Right cardiac atrium (tissue), 5 donors: ENCODE results near the gene DCST2. TPM values are rescaled to one million over a fixed set of nuclear protein-coding genes. Genes with fewer than 3 reads are reported as not detected.

Experiments
- ATAC-seq, 2 donors: fragments of 200-7000 bp; cut with Tn5 transposase; one replicate each; pipeline versions ENCODE4 v1.8.0 to v1.9.1; 2020; ENCODE audit warnings: moderate library complexity in 2 of 2, mild to moderate bottlenecking in 1 of 2
- DNase-seq, 3 donors: peaks; one replicate each; pipeline ENCODE4 v3.0.0-alpha.2; 2020
- H3K27ac ChIP-seq: one replicate; pipeline ENCODE4 v1.5.1; 2013; ENCODE audit warnings: mild to moderate bottlenecking, low read length, control low read depth, moderate library complexity
- H3K27me3 ChIP-seq: one replicate; pipeline ENCODE4 v1.6.1; 2013; ENCODE audit not compliant: control insufficient read depth, insufficient read depth
- H3K4me1 ChIP-seq: one replicate; pipeline ENCODE4 v1.6.1; 2013; ENCODE audit warnings: low read length; ENCODE audit not compliant: control insufficient read depth, insufficient read depth
- H3K4me3 ChIP-seq: one replicate; pipeline ENCODE4 v1.5.1; 2013; ENCODE audit warnings: low read length, control low read depth
- H3K9me3 ChIP-seq: one replicate; pipeline ENCODE4 v1.6.1; 2013; ENCODE audit warnings: low read length; ENCODE audit not compliant: control insufficient read depth
- WGBS: extraction: QIAGEN DNeasy Blood & Tissue Kit; methylation state at CpG from one replicate; pipeline ENCODE4 v1.1.7; 2013; 5-methylcytosine and 5-hydroxymethylcytosine counted together
- intact Hi-C, 4 donors: fragments of 100-400 bp; cut with DNase I; formaldehyde crosslinking; loops; one replicate each; pipeline versions ENCODE4 v1.11.0 to v1.14.0; 2022 to 2023
- polyA plus RNA-seq: library from polyadenylated mRNA; stranded (reverse); fragments of 200-250 nt; gene quantifications from one replicate; pipeline ENCODE4 v1.2.3, GENCODE V29; 2013
- total RNA-seq, 4 donors: library from RNA; stranded (reverse); fragmentation: NEBNext Ultra II Directional; extraction: Animal tissue kit (Norgen Biotek cat#: 25700); gene quantifications; one replicate each; pipeline ENCODE4 v1.2.1, GENCODE V29; 2021
- donor health status: healthy with polysubstance abuse.
- donor health status: DM: no; HTN: yes; CAD: no.
- donor health status: DM: no; HTN: no; CAD: no.
- donor health status: DM: no; HTN: yes; CAD: no; lungs with severe emphysema.
- donor health status: DM: yes; HTN: yes; CAD: no.

Gene DCST2
- total and polyA plus RNA-seq, 5 donors, result 0.23 to 0.33 (median 0.29) TPM; not detected in 1

DNA sequence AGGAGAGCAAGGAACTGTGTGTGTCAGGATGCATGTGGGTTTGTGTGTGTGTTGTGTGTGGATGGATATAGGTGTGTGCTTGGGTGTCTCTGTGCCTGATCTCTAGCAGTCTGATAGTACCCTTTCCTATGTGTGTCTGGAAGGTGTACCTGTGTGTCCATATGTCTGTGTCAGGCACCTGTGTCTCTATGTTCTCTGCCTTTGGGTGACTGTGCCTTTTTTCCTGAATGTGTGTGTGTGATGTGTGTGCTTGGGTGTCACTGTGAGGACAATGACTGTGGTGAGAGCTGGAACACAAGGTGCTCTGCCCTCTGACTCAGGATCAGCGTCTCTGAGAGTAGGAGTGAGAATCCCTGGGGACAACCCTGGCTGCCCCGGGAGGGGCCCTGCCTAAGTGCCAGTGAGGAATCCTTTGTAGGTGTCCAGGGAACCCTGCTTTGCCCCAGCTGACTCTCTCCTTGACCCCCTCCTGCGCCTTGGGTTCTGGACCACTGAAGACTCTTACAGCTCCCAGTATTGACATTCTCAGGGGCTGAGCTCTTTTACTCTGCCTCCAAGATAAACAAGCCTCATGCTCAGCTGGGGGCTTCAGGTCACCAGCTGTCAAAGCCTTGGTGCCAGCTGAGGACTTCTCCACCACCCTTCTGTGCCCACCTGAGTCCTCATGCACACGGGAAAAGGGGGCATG, 44.3 kb upstream of the DCST2 start:
- Histone ChIP-seq H3K27ac (no peak overlapping the region), H3K9me3 (no peaks in the 10 kb centered on the region), H3K27me3 (no peaks in the 10 kb centered on the region), H3K4me1 (peaks cover 3% of the 10 kb centered on the region), H3K4me3 (no peak overlapping the region)
- DNase-seq (peak in 2 of 3 donors; percentile 46 to 50), ATAC-seq (no peak)
- intact Hi-C loops, result loop anchor here in 1 of 4 donors (10.0 kb wide), 1 partner anchor 523 kb away; the partner anchor contains the start of gene UBE2Q1
- 64% methylated on average over 4 of the region's 4 CpGs for WGBS

DNA sequence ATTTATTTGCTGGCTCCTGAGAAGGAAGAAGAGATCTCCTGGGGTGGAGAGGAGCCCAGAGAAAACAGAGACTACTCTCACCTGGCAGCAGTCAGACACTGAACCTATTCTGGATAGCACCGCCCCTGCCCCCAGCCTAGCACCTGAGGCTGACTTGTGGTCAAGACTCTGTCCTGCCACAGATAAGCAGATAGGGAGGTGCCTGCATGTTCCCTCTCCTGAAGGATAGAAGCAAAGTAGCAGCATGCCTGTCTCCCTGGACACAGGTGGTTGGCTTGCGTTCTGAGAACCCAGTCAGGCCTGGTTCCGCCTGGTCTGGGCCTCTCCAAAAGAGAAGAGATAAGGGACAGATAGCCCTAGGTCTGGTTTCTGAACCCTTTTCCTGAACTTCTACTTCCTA, 43.8 kb upstream of the DCST2 start:
- intact Hi-C loops, result loop anchor here in 1 of 4 donors (10.0 kb wide), 1 partner anchor 523 kb away; the partner anchor contains the start of gene UBE2Q1
- Histone ChIP-seq H3K27me3 (no peaks in the 10 kb centered on the region), H3K4me1 (peaks cover 3% of the 10 kb centered on the region), H3K9me3 (no peaks in the 10 kb centered on the region), H3K27ac (no peak overlapping the region), H3K4me3 (no peak overlapping the region)
- 80% methylated on average over 3 of the region's 3 CpGs for WGBS
- ATAC-seq, result no peak
- peak in 1 of 3 donors; percentile 1 for DNase-seq

DNA sequence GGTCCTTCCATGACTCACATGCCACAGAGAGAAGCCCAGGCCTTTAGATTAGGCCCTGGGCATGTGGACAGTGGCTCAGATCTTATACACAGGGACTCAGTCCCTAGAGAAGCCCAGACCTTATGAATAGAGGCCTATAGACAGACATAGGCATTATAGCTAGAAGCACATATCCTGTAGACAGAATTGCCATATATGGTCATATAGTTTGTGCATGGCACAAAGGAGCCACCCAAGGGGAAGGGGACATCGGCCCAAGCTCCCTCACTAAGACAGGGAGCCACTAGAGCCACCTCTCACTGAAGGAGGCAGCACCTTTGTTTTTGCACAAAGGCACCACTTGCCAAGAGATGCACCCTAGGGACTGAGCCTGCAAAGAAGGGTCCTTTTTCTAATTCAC, 42.8 kb upstream of the DCST2 start:
- no peak overlapping the region for H3K27ac ChIP-seq
- H3K9me3 ChIP-seq, result no peaks in the 10 kb centered on the region
- no peaks in the 10 kb centered on the region for H3K27me3 ChIP-seq
- no peak for DNase-seq
- H3K4me1 ChIP-seq, result peaks cover 3% of the 10 kb centered on the region
- intact Hi-C loops, result loop anchor here in 1 of 4 donors (10.0 kb wide), 1 partner anchor 522 kb away; the partner anchor contains the start of gene UBE2Q1
- 60% methylated on average over 1 of the region's 1 CpG for WGBS
- ATAC-seq, result no peak
- no peak overlapping the region for H3K4me3 ChIP-seq

DNA sequence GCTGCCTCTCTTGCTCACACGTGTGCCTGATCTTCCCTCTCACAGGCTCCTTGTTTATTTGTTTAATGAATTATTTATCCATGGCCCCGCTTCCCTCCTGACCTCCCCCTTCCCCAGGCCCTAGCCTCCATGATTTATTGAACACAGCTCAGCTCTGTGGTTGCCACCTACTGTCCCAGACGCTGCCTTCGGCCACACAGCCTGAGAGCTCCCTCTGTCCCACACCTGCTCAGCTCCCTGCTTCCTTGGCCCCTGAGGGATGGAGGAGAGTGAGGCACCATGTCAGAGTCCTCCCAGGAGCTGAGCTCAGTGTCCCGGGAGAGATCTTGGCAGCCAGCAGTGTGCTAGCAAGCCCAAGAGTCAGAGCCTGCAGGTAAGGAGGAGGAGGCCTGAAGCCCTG, 42.0 kb upstream of the DCST2 start:
- 75% methylated on average over 5 of the region's 5 CpGs for WGBS
- ATAC-seq (no peak), DNase-seq (peak in 1 of 3 donors; percentile 20)
- peaks cover under 1% of the 10 kb centered on the region for H3K4me1 ChIP-seq
- no peaks in the 10 kb centered on the region for H3K27me3 ChIP-seq
- no peak overlapping the region for H3K27ac ChIP-seq
- intact Hi-C loops, result loop anchor here in 1 of 4 donors (10.0 kb wide), 1 partner anchor 521 kb away; the partner anchor contains the start of gene UBE2Q1
- H3K9me3 ChIP-seq, result no peaks in the 10 kb centered on the region
- no peak overlapping the region for H3K4me3 ChIP-seq

DNA sequence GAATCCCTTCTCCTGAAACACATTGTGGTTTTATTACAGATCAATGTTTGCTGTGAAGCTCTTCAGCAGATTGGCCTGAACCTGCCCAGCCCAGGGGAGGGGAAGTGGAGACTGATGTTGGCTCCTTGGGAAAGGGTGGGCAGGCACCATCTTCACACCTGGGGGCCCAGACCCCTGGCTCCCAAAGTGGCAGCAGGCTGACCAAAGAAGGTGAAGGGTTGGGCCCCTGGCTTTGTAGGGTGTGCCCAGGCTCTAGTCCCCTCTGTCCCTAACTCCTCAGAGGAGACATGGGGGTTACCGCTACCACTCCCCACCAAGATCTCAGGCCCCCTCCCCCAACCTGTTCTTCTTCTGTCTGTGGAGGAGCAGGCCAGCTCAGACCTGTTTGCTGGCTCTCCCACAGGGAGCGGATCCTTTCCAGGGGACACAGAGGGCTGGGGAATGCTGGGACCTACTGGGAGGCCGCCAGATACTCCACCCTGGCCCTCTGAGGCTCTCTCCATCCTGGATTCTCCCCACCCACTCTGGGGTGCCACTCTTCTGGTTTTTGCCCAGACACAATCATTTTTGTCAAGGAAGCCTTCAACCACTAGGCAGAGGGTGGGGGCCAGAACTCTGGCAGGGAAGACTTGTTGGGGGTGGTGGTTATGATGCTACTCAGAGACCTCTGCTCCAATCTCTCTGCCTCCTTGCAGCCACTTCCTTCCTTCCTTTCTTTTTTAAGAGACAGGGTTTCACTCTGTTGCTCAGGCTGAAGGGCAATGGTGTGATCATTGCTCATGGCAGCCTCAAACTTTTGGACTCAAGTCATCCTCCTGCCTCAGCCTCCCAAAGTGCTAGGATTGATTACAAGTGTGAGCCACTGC, 40.0 kb upstream of the DCST2 start:
- ATAC-seq (no peak), DNase-seq (peak in 2 of 3 donors; percentile 21 to 29)
- Histone ChIP-seq H3K9me3 (no peaks in the 10 kb centered on the region), H3K27me3 (no peaks in the 10 kb centered on the region), H3K27ac (no peak overlapping the region), H3K4me3 (no peak overlapping the region), H3K4me1 (peaks cover 4% of the 10 kb centered on the region)
- WGBS, result 98% methylated on average over 3 of the region's 3 CpGs
- intact Hi-C loops, result loop anchor here in 1 of 4 donors (10.0 kb wide), 1 partner anchor 519 kb away; the partner anchor contains the start of gene UBE2Q1

DNA sequence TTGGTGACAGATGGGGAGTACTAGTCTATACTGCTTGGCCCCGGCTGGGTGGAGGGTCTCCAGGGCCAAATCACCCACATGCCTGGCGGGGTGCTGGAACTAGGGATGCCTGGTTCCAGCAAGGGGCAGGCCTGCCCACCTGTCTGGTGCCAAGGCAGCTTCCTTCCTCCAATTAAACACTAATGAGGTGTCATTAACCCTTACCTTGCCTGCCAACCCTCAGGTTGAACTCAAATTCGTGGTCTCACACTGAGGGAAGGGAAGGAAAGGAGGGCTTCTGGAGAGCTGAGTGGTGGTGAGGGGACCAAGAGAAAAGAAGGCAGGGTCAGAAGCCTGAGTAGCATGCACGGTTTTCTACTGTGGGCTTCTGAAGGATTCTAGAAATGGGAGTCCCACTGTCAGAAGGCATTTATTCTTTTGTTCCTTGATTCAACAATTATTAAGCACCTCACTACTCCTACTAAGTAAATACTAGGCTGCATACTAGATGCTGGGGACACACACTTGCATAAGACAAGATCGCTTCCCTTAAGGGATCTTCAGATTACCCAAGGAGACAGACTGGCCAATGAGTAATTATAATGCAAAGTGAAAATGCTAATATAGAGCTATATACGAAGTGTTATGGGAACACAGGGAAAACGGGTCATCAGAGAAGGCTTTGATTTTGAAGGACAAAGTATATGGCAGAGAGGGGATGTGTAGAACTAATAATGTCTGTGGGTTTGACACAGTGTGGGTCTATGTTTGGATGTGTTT, 39.1 kb upstream of the DCST2 start:
- DNase-seq, result peak in 1 of 3 donors; percentile 36
- no peak overlapping the region for H3K4me3 ChIP-seq
- H3K27me3 ChIP-seq, result no peaks in the 10 kb centered on the region
- peaks cover 4% of the 10 kb centered on the region for H3K4me1 ChIP-seq
- WGBS, result 55% methylated on average over 7 of the region's 7 CpGs
- intact Hi-C loops, result loop anchor here in 1 of 4 donors (10.0 kb wide), 1 partner anchor 518 kb away; the partner anchor contains the start of gene UBE2Q1
- no peak overlapping the region for H3K27ac ChIP-seq
- no peaks in the 10 kb centered on the region for H3K9me3 ChIP-seq
- no peak for ATAC-seq

DNA sequence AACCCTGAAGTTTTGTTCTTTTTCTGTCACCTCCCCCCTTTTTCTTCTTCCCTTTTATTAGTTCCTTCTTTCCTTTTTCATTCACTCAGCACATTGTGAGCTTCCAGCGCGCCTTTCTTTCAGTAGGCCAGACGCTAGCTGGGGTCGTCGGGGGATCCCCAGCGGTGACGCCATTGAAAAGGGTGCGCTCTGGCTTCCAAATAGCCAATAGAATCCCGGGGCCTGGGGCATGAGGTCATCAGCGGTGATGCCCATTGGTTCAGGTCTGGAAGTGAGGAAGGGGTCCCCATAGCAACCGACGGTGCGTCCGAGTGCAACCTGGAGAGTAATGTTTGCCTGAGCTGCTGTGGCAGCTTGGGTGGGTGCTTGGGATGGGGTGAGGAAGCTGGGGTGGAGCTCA, 38.1 kb upstream of the DCST2 start:
- intact Hi-C loops, result loop anchor here in 1 of 4 donors (10.0 kb wide), 1 partner anchor 517 kb away; the partner anchor contains the start of gene UBE2Q1
- DNase-seq (peak in 2 of 3 donors; percentile 58 to 59), ATAC-seq (no peak)
- Histone ChIP-seq H3K4me1 (peaks cover 4% of the 10 kb centered on the region), H3K4me3 (no peak overlapping the region), H3K27ac (no peak overlapping the region), H3K27me3 (no peaks in the 10 kb centered on the region), H3K9me3 (no peaks in the 10 kb centered on the region)
- WGBS, result 60% methylated on average over 14 of the region's 14 CpGs

DNA sequence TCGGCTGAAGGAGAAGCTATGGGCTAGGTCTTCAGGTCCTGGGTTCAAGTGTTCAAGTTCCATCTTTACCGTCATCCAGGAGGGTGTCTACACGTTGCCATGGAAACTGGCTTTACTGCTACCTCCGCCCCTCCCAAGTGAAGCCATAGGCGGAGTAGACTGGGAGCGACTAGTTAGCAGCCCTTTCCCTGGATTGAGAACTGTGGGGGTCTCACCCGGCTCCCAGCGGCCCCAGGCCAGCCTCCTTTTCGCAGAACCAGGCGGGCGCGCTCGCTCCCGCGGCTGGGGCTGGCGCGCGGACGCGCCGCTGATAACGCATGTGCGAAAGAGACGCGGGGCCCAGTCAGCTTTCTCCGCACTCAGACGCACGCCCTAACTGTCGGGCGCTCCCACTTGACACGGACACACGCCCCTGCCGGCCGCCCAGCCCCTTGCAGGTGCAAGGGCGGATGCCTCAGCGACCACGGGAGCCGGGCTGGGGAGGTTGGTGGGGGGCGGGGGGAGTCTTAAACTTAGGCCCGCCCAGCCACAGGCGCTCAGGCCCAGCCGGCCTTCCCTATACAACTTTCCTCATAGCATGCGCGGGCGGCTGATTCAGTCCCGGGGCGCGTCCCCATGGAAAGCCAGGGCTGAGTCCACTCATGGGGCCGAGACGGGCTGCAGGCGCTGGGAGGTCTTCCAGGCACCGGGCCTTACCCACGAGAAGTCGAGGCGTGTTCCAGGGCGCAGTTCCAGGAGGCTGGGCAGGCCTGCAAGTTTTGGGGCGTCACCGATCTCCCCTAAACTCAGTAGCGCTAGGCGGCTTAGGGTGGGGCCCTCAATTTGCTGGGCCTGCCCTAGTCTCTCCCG, 37.4 kb upstream of the DCST2 start:
- H3K4me1 ChIP-seq, result peaks cover 4% of the 10 kb centered on the region
- DNase-seq, result peak; percentile 83 to 94 (median 90)
- no peak overlapping the region for H3K27ac ChIP-seq
- peak; percentile 79 to 87 for ATAC-seq
- H3K27me3 ChIP-seq, result no peaks in the 10 kb centered on the region
- H3K4me3 ChIP-seq, result peak overlapping the region; percentile 41
- 5% methylated on average over 61 of the region's 61 CpGs for WGBS
- intact Hi-C loops, result loop anchor here in 1 of 4 donors (10.0 kb wide), 1 partner anchor 516 kb away; the partner anchor contains the start of gene UBE2Q1
- H3K9me3 ChIP-seq, result no peaks in the 10 kb centered on the region

DNA sequence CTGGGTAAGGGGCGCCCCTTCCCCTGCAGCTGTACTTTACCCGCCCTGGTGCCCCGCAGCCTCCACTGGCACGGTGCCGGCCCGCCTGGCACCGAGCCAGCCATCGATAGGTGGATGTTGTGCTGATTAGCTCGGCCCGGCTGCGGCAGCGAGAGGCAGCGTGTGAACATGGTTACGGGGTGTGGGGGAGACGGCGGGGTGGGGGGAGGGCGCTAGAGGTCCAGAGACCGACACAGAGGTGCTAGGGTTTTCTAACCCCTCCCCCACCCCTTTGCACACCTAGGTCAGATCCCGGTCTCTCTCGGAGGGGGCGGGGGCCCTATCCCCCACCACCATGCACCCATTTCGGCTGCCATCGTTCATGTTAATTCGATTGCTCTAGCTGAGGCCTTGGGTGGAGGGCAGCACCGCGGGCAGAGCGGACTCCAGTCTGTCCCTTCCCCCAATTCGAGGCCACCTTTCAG, 36.6 kb upstream of the DCST2 start:
- H3K27me3 ChIP-seq, result no peaks in the 10 kb centered on the region
- H3K4me1 ChIP-seq, result peaks cover 4% of the 10 kb centered on the region
- H3K4me3 ChIP-seq, result peak overlapping the region; percentile 41
- 39% methylated on average over 28 of the region's 28 CpGs for WGBS
- no peak overlapping the region for H3K27ac ChIP-seq
- intact Hi-C loops, result loop anchor here in 1 of 4 donors (10.0 kb wide), 1 partner anchor 515 kb away; the partner anchor contains the start of gene UBE2Q1
- DNase-seq (peak in 2 of 3 donors; percentile 50 to 58), ATAC-seq (no peak)
- H3K9me3 ChIP-seq, result no peaks in the 10 kb centered on the region
